Hepatocyte (in vitro differentiated cells): ENCODE data around the gene KDM2A. TPM values are rescaled to one million over a fixed set of nuclear protein-coding genes. Genes with fewer than 3 reads are reported as not detected.
A peak's percentile ranks its signal among the peaks of the same experiment; 100 is the strongest.

Source experiments
- DNase-seq: peaks from one replicate; pipeline ENCODE4 v3.0.0-alpha.2; 2016; ENCODE audit warnings: low spot score
- H2AFZ ChIP-seq: fragments of 200-600 bp; sonication (generic); 2 replicates; pipeline ENCODE4 v1.6.0; 2016; ENCODE audit warnings: antibody characterized with exemption, mild to moderate bottlenecking
- H3K27ac ChIP-seq: fragments of 200-600 bp; sonication (generic); 2 replicates; pipeline ENCODE4 v1.5.1; 2016; ENCODE audit warnings: mild to moderate bottlenecking
- H3K27me3 ChIP-seq: fragments of 200-600 bp; sonication (generic); 2 replicates; pipeline ENCODE4 v1.6.1; 2016
- H3K36me3 ChIP-seq: fragments of 200-600 bp; sonication (generic); replicated peaks from 2 replicates; pipeline ENCODE4 v1.5.1; 2016; ENCODE audit warnings: low read depth; ENCODE audit not compliant: insufficient read depth
- H3K4me1 ChIP-seq: fragments of 200-600 bp; sonication (generic); 2 replicates; pipeline ENCODE4 v1.5.1; 2016; ENCODE audit warnings: mild to moderate bottlenecking, moderate library complexity; ENCODE audit not compliant: insufficient read depth
- H3K4me2 ChIP-seq: fragments of 200-600 bp; sonication (generic); 2 replicates; pipeline ENCODE4 v1.6.0; 2016
- H3K4me3 ChIP-seq: fragments of 200-600 bp; sonication (generic); 2 replicates; pipeline ENCODE4 v1.5.1; 2016; ENCODE audit warnings: mild to moderate bottlenecking
- H3K79me2 ChIP-seq: fragments of 200-600 bp; sonication (generic); 2 replicates; pipeline ENCODE4 v1.6.0; 2017; ENCODE audit warnings: mild to moderate bottlenecking
- H3K9me2 ChIP-seq: fragments of 200-600 bp; sonication (generic); replicated peaks from 2 replicates; pipeline ENCODE4 v1.6.0; 2017; ENCODE audit warnings: mild to moderate bottlenecking; ENCODE audit not compliant: insufficient read depth
- H3K9me3 ChIP-seq: fragments of 200-600 bp; sonication (generic); 2 replicates; pipeline ENCODE4 v1.5.1; 2016; ENCODE audit warnings: low read depth, mild to moderate bottlenecking
- H4K20me1 ChIP-seq: fragments of 200-600 bp; sonication (generic); 2 replicates; pipeline ENCODE4 v1.6.0; 2016; ENCODE audit warnings: mild to moderate bottlenecking; ENCODE audit not compliant: insufficient read depth, poor library complexity, severe bottlenecking
- CTCF ChIP-seq: fragments of 200-600 bp; sonication (generic); IDR thresholded peaks from 2 replicates; pipeline ENCODE4 v1.5.1; 2016; ENCODE audit warnings: antibody characterized with exemption, mild to moderate bottlenecking; ENCODE audit not compliant: poor library complexity
- EZH2 ChIP-seq: fragments of 200-600 bp; sonication (generic); IDR thresholded peaks from 2 replicates; pipeline ENCODE4 v1.6.1; 2016; ENCODE audit warnings: antibody characterized with exemption, mild to moderate bottlenecking, borderline replicate concordance
- EZH2phosphoT487 ChIP-seq: fragments of 200-600 bp; sonication (generic); IDR thresholded peaks from one replicate; pipeline ENCODE4 v1.6.1; 2018; ENCODE audit warnings: antibody characterized with exemption, mild to moderate bottlenecking, low read depth, moderate library complexity; ENCODE audit not compliant: unreplicated experiment, severe bottlenecking
- WGBS: methylation state at CpG from one replicate; pipeline ENCODE4 v1.1.6; 2016; ENCODE audit warnings: low lambda C conversion rate; ENCODE audit errors: missing lambda C conversion rate; 5-methylcytosine and 5-hydroxymethylcytosine counted together
- polyA plus RNA-seq: library from polyadenylated mRNA; unstranded; fragments of >200 nt; fragmentation: Nextera tagmentation; extraction: Ambion mirVana; gene quantifications from 2 replicates; pipeline ENCODE4 v1.2.1, GENCODE V29; 2016
- total RNA-seq: library from RNA; depleted of rRNA; stranded (reverse); fragments of >200 nt; gene quantifications from 2 replicates; pipeline ENCODE4 v1.2.3, GENCODE V29; 2014

Gene KDM2A
- total RNA-seq (41.3 and 51.2 TPM in 2 replicates), polyA plus RNA-seq (18.7 and 19.7 TPM in 2 replicates)

GRCh38 chr11:67118801-67119584 is at the start of gene KDM2A:
TSS of gene KDM2A (plus strand) at chr11:67119263. CDS start at chr11:67121317, 2,054 bp downstream.
- peak; percentile 100 for DNase-seq
- Histone ChIP-seq H2AFZ (peak within 1 kb of the TSS; percentile 86), H4K20me1 (peaks cover 42% of the 10 kb centered on the region), H3K4me3 (peak within 1 kb of the TSS; percentile 96), H3K4me2 (peak within 1 kb of the TSS; percentile 86), H3K36me3 (no peaks in the 10 kb centered on the region), H3K27me3 (no peaks in the 10 kb centered on the region), H3K79me2 (peaks cover 44% of the 10 kb centered on the region), H3K9me3 (no peaks in the 10 kb centered on the region), H3K4me1 (peaks cover 17% of the 10 kb centered on the region), H3K9me2 (no peaks in the 10 kb centered on the region), H3K27ac (peak within 1 kb of the TSS; percentile 99)
- WGBS = 7% methylated on average over 3 of the region's 97 CpGs
- TF ChIP-seq EZH2phosphoT487 = no peak
- peak; percentile 16 for TF ChIP-seq CTCF

GRCh38 chr11:67071420-67072284 is 47.4 kb upstream of the KDM2A start:
- Histone ChIP-seq H3K9me3 (no peaks in the 10 kb centered on the region), H3K36me3 (no peaks in the 10 kb centered on the region), H3K4me3 (no peak overlapping the region), H4K20me1 (no peaks in the 10 kb centered on the region), H3K4me1 (no peaks in the 10 kb centered on the region), H3K4me2 (peak overlapping the region; percentile 68), H3K9me2 (no peaks in the 10 kb centered on the region), H3K27me3 (no peaks in the 10 kb centered on the region), H3K27ac (no peak overlapping the region), H3K79me2 (no peaks in the 10 kb centered on the region), H2AFZ (no peak overlapping the region)
- DNase-seq = peak; percentile 86
- 56% methylated on average over 52 of the region's 53 CpGs for WGBS
- TF ChIP-seq EZH2phosphoT487 = no peak
- peak; percentile 69 for TF ChIP-seq CTCF

GRCh38 chr11:67072295-67072694 is 46.8 kb upstream of the KDM2A start:
- Histone ChIP-seq H3K36me3 (no peaks in the 10 kb centered on the region), H2AFZ (no peak overlapping the region), H3K9me2 (no peaks in the 10 kb centered on the region), H4K20me1 (no peaks in the 10 kb centered on the region), H3K9me3 (no peaks in the 10 kb centered on the region), H3K4me1 (no peaks in the 10 kb centered on the region), H3K27ac (no peak overlapping the region), H3K4me2 (no peak overlapping the region), H3K4me3 (no peak overlapping the region), H3K27me3 (no peaks in the 10 kb centered on the region), H3K79me2 (no peaks in the 10 kb centered on the region)
- DNase-seq = no peak
- TF ChIP-seq EZH2phosphoT487 (no peak), CTCF (no peak), EZH2 (no peak)
- 93% methylated on average over 11 of the region's 11 CpGs for WGBS
